ENCODE measurements around the gene AKAP8. TPM values are rescaled to one million over a fixed set of nuclear protein-coding genes. Genes with fewer than 3 reads are reported as not detected.

The AKAP8 gene
- total RNA-seq, 1 donor from 2014 or later = 37.0 TPM

DNA sequence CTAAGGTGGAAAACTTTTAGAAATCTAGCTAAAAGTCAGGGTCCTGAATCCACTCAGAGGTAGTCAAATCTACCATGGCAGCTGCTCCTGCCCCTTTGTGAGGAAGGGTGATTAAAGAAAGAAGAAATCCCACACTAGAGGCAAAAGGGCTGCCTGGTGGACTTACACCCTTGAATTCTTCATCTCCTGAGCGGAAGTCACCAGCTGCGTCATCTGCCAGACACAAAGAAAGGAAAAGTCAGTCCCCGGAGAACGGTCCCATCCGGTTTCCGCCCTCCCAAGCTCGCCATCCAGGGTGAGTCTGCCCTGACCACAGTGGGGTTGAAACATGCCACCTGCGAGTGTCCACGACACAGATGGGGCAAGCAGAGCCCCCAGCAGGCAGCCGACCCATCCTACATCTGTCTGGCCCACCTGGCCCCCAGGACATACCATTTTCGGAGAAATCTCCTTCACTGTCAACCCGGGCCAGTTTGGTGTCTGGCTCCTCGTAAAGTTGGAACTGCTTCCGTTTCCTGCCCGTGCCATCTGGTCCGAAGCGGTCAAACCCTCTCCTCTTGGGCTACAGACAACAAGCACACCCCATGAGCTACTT, 7.7 kb downstream of the AKAP8 start:
- Mint-ChIP-seq H3K36me3 (peaks cover 13% of the 10 kb centered on the region), H3K4me3 (no peak overlapping the region), H3K27me3 (no peaks in the 10 kb centered on the region), H3K9me3 (no peaks in the 10 kb centered on the region), H3K27ac (no peak overlapping the region), H3K4me1 (ENCODE audit: unreplicated experiment) (peaks cover 4% of the 10 kb centered on the region)
- no peak for DNase-seq (ENCODE audit: extremely low spot score, unreplicated experiment)
- TF ChIP-seq, protein P1, sequence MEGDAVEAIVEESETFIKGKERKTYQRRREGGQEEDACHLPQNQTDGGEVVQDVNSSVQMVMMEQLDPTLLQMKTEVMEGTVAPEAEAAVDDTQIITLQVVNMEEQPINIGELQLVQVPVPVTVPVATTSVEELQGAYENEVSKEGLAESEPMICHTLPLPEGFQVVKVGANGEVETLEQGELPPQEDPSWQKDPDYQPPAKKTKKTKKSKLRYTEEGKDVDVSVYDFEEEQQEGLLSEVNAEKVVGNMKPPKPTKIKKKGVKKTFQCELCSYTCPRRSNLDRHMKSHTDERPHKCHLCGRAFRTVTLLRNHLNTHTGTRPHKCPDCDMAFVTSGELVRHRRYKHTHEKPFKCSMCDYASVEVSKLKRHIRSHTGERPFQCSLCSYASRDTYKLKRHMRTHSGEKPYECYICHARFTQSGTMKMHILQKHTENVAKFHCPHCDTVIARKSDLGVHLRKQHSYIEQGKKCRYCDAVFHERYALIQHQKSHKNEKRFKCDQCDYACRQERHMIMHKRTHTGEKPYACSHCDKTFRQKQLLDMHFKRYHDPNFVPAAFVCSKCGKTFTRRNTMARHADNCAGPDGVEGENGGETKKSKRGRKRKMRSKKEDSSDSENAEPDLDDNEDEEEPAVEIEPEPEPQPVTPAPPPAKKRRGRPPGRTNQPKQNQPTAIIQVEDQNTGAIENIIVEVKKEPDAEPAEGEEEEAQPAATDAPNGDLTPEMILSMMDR (conservative IDR thresholded peaks at IDR 0.05) = no peak

DNA sequence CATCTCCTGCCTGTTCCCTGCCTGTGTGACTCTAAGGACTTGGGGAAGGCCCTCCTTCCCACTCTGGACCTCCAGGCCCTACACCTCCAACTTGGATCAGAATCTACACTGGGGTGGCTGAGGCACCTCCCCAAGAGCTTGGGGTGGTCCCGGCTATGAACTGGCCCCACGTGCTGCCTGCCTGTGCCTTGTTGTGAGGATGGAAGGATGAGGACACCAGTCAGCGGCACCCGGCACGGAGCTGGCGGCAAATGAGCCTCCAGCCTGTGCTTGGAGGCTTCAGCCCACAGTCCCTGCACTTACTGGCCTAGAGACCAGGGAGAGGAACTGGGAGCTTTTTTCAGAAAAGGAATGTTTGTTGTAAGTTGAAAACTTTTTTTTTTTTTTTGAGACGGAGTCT, 8.5 kb downstream of the AKAP8 start:
- H3K27me3 Mint-ChIP-seq = no peaks in the 10 kb centered on the region
- peaks cover 13% of the 10 kb centered on the region for H3K36me3 Mint-ChIP-seq
- TF ChIP-seq, protein P1 (conservative IDR thresholded peaks at IDR 0.05) = no peak
- H3K9me3 Mint-ChIP-seq = no peaks in the 10 kb centered on the region
- H3K27ac Mint-ChIP-seq = no peak overlapping the region
- H3K4me3 Mint-ChIP-seq = no peak overlapping the region
- H3K4me1 Mint-ChIP-seq (ENCODE audit: unreplicated experiment) = no peaks in the 10 kb centered on the region
- no peak for DNase-seq (ENCODE audit: extremely low spot score, unreplicated experiment)

DNA sequence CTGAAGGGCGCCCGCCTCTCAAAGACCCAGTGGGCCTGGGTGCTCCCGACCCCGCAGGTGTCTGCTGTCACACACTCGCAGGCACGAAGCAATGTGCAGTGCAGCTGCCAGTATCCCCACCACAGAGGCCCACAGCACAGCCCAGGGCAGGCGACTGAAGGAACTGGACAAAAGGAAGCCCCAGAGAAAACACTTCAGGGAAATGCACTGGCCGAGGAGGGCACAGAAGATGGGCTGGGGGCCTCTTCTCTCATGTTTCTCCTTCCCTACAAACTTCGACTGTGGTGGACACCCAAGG, 10.0 kb downstream of the AKAP8 start:
- H3K9me3 Mint-ChIP-seq = no peaks in the 10 kb centered on the region
- H3K36me3 Mint-ChIP-seq = peaks cover 20% of the 10 kb centered on the region
- H3K4me1 Mint-ChIP-seq (ENCODE audit: unreplicated experiment) = no peaks in the 10 kb centered on the region
- H3K27ac Mint-ChIP-seq = no peak overlapping the region
- H3K27me3 Mint-ChIP-seq = no peaks in the 10 kb centered on the region
- DNase-seq (ENCODE audit: extremely low spot score, unreplicated experiment) = no peak
- TF ChIP-seq, protein P1 (conservative IDR thresholded peaks at IDR 0.05) = no peak
- no peak overlapping the region for H3K4me3 Mint-ChIP-seq

DNA sequence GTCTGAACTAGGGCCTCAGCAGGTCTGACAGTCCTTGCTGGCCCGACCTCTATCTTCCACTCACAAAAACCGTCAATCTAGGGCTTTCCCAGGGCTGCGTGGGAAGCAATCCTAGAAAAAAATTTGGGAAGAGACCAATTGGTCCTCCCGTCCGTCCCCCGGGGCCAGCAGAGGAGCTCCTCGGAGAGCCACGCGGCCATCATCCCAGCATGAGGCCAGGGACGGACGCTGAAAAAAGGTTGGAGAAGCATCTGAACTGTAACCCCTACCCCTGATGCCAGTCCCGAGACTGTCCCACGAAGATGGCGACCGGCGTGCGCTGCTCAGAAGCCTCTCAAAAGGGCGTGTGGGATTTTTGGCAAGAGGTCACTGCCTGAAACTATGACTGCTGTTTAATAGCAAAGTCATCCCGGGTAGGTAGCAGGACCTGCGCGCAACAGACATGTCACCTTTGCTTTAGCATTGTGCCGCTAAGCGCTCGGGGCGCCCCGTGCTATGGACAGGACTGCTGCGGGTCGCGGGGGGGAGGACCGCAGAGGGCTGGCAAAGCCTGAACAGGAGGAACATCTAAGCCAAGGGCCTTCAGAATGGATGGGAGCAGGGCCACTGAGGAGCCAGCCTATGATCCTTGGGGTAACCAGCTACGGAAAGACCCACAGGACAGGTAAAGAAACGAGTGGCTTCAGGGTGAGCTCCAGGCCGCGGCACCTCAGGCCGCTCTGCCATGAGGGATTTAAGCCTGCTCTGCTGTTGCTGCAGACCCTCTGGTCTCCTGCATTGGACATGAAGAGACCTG, 10.6 kb downstream of the AKAP8 start:
- Mint-ChIP-seq H3K4me3 (no peak overlapping the region), H3K27ac (no peak overlapping the region), H3K36me3 (peaks cover 20% of the 10 kb centered on the region), H3K4me1 (ENCODE audit: unreplicated experiment) (no peaks in the 10 kb centered on the region), H3K27me3 (no peaks in the 10 kb centered on the region), H3K9me3 (no peaks in the 10 kb centered on the region)
- DNase-seq (ENCODE audit: extremely low spot score, unreplicated experiment) = no peak
- TF ChIP-seq, protein P1 (conservative IDR thresholded peaks at IDR 0.05) = no peak

DNA sequence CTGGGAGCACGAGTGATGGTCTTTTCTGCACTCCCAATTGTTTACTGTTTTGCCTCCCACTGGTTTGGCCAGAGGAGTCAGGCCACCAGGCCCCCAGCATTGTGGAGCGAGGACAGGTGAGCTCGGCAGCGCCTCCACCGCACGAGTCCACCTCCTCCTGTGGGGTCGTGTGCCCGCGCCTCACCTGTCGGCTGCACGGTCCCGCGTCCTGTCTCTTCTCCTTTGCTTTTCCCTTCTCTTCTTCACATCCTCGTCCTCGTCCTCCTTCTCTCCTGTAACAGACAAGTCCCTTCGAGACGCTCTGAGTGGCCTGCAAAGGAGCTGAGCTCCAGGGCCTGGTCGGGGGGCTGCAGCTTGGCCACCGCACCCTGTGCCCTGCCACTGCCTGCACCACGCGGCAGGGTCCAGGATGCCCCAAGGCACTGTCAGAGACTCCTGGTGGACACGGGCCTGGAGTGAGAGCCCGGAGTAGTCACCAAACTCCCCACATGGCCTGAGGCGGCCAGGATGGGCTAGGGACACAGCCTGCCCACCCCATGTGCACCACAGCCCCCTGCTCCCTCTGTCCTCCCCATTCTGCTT, 11.4 kb downstream of the AKAP8 start:
- no peaks in the 10 kb centered on the region for H3K9me3 Mint-ChIP-seq
- H3K27ac Mint-ChIP-seq = no peak overlapping the region
- peaks cover 24% of the 10 kb centered on the region for H3K36me3 Mint-ChIP-seq
- H3K4me1 Mint-ChIP-seq (ENCODE audit: unreplicated experiment) = no peaks in the 10 kb centered on the region
- TF ChIP-seq, protein P1 (conservative IDR thresholded peaks at IDR 0.05) = no peak
- no peaks in the 10 kb centered on the region for H3K27me3 Mint-ChIP-seq
- H3K4me3 Mint-ChIP-seq = no peak overlapping the region
- DNase-seq (ENCODE audit: extremely low spot score, unreplicated experiment) = no peak
